GM21576 (cell line): ENCODE data around the gene GTF2IRD1.
"Not testable (repeated sequence)": the region's sequence is repeated elsewhere in the genome, so short reads cannot be mapped to it uniquely, and the experiment has no call there.

Experiments
- ATAC-seq: cut with Tn5 transposase; IDR thresholded peaks from one replicate; pipeline ENCODE4 v1.9.1; 2021; ENCODE audit warnings: mild to moderate bottlenecking, moderate library complexity; ENCODE audit not compliant: unreplicated experiment

The GTF2IRD1 gene

GRCh38 chr7:74429153-74429747 is 24.5 kb upstream of the GTF2IRD1 start:
- no peak for ATAC-seq

GRCh38 chr7:74430409-74430808 is 23.3 kb upstream of the GTF2IRD1 start:
- not testable (repeated sequence) for ATAC-seq

- ATAC-seq: no peak
Observed at GRCh38 chr7:74430961-74431466, 22.7 kb upstream of the GTF2IRD1 start.

- not testable (repeated sequence) for ATAC-seq
Observed at GRCh38 chr7:74437291-74437571, 16.5 kb upstream of the GTF2IRD1 start.

- ATAC-seq: no peak
Observed at GRCh38 chr7:74438327-74438726, 15.4 kb upstream of the GTF2IRD1 start.

GRCh38 chr7:74439541-74439940 is 14.2 kb upstream of the GTF2IRD1 start:
- ATAC-seq: no peak

GRCh38 chr7:74440143-74440542 is 13.6 kb upstream of the GTF2IRD1 start:
- ATAC-seq: not testable (repeated sequence)

GRCh38 chr7:74441801-74442200 is 11.9 kb upstream of the GTF2IRD1 start:
- no peak for ATAC-seq

GRCh38 chr7:74443543-74444247 is 10.0 kb upstream of the GTF2IRD1 start:
- ATAC-seq: no peak

GRCh38 chr7:74449144-74449543 is 4.6 kb upstream of the GTF2IRD1 start:
- no peak for ATAC-seq

GRCh38 chr7:74449809-74450397 is 3.8 kb upstream of the GTF2IRD1 start:
- no peak for ATAC-seq

- no peak for ATAC-seq
Observed at GRCh38 chr7:74452748-74453321, 871 bp upstream of the GTF2IRD1 start.

- ATAC-seq: no peak
Observed at GRCh38 chr7:74454021-74454924, 567 bp downstream of the GTF2IRD1 start.

- ATAC-seq: no peak
Observed at GRCh38 chr7:74454925-74455288, 1.2 kb downstream of the GTF2IRD1 start.

GRCh38 chr7:74455291-74455804 is 1.6 kb downstream of the GTF2IRD1 start:
- ATAC-seq: no peak

- no peak for ATAC-seq
Observed at GRCh38 chr7:74455928-74456327, 2.2 kb downstream of the GTF2IRD1 start.

GRCh38 chr7:74457007-74457406 is 3.3 kb downstream of the GTF2IRD1 start:
- no peak for ATAC-seq

GRCh38 chr7:74461970-74462706 is 8.4 kb downstream of the GTF2IRD1 start:
- ATAC-seq: no peak

- ATAC-seq: no peak
Observed at GRCh38 chr7:74462707-74463100, 9.0 kb downstream of the GTF2IRD1 start.
